Ishikawa (cell line): ENCODE measurements around the gene BRS3.

Source experiments
- CEBPB ChIP-seq: IDR thresholded peaks from 2 replicates; pipeline ENCODE4 v1.6.1; 2012
- CREB1 ChIP-seq: IDR thresholded peaks from 2 replicates; pipeline ENCODE4 v1.6.1; 2012; ENCODE audit warnings: low read depth
- EGR1 ChIP-seq: IDR thresholded peaks from 2 replicates; pipeline ENCODE4 v1.6.1; 2012
- EP300 ChIP-seq: IDR thresholded peaks from 2 replicates; pipeline ENCODE4 v1.6.1; 2012; ENCODE audit warnings: borderline replicate concordance
- FOXM1 ChIP-seq: IDR thresholded peaks from 2 replicates; pipeline ENCODE4 v1.6.1; 2012; ENCODE audit warnings: low read depth, borderline replicate concordance
- MAX ChIP-seq: IDR thresholded peaks from 2 replicates; pipeline ENCODE4 v1.6.1; 2012
- RAD21 ChIP-seq: IDR thresholded peaks from 2 replicates; pipeline ENCODE4 v1.6.1; 2012; ENCODE audit warnings: low read depth
- REST ChIP-seq: IDR thresholded peaks from 2 replicates; pipeline ENCODE4 v1.6.1; 2012; ENCODE audit warnings: low read depth, mild to moderate bottlenecking
- TAF1 ChIP-seq: IDR thresholded peaks from 2 replicates; pipeline ENCODE4 v1.6.1; 2012; ENCODE audit warnings: low read depth, mild to moderate bottlenecking
- TCF12 ChIP-seq: IDR thresholded peaks from 2 replicates; pipeline ENCODE4 v1.6.1; 2012; ENCODE audit warnings: low read depth
- TEAD4 ChIP-seq: IDR thresholded peaks from 2 replicates; pipeline ENCODE4 v1.6.1; 2012
- YY1 ChIP-seq: IDR thresholded peaks from 2 replicates; pipeline ENCODE4 v1.6.1; 2012; ENCODE audit warnings: low read depth
- ZBTB7A ChIP-seq: IDR thresholded peaks from 2 replicates; pipeline ENCODE4 v1.6.1; 2012; ENCODE audit warnings: low read depth

- TF ChIP-seq MAX: no peak
- no peak for TF ChIP-seq TEAD4
- no peak for TF ChIP-seq EGR1
- TF ChIP-seq EP300: no peak
- TF ChIP-seq REST: no peak
- no peak for TF ChIP-seq TCF12
- no peak for TF ChIP-seq CEBPB
- no peak for TF ChIP-seq TAF1
- no peak for TF ChIP-seq YY1
- no peak for TF ChIP-seq ZBTB7A
- no peak for TF ChIP-seq RAD21
- no peak for TF ChIP-seq FOXM1
- no peak for TF ChIP-seq CREB1
Observed at GRCh38 chrX:136541294-136541693, 53.5 kb downstream of the BRS3 start.
